CD14-positive monocyte (primary cell): Measurements from ENCODE around the gene UNK. TPM values are rescaled to one million over a fixed set of nuclear protein-coding genes. Genes with fewer than 3 reads are reported as not detected.

ENCODE experiments used
- DNase-seq, 3 donors: peaks; one replicate each; pipeline ENCODE4 v3.0.0-alpha.2; 2011 to 2022
- H2AFZ ChIP-seq: 2 replicates; pipeline ENCODE4 v1.6.0; 2012; ENCODE audit warnings: mild to moderate bottlenecking, low read depth, low read length, inconsistent platforms; ENCODE audit not compliant: insufficient read depth, poor library complexity, severe bottlenecking
- H3K27ac ChIP-seq, 2 donors: 1 replicate in 1 of 2; 2 replicates in 1 of 2; pipeline ENCODE4 v1.5.1; 2012 to 2013; ENCODE audit warnings: low read length in 2 of 2, control low read depth in 1 of 2, inconsistent platforms in 1 of 2, low read depth in 1 of 2, mild to moderate bottlenecking in 1 of 2
- H3K27me3 ChIP-seq, 2 donors: one replicate each; pipeline versions ENCODE4 v1.6.0 to v1.6.1; 2011 to 2013; ENCODE audit warnings: low read length in 2 of 2; ENCODE audit not compliant: control insufficient read depth in 2 of 2, insufficient read depth in 2 of 2
- H3K36me3 ChIP-seq, 2 donors: replicated peaks in 1 of 2; 1 replicate in 1 of 2; 2 replicates in 1 of 2; pipeline versions ENCODE4 v1.5.1 to v1.6.1; 2012 to 2013; ENCODE audit warnings: low read length in 2 of 2, control low read depth in 1 of 2, inconsistent platforms in 1 of 2, mild to moderate bottlenecking in 1 of 2; ENCODE audit not compliant: insufficient read depth in 2 of 2, control insufficient read depth in 1 of 2
- H3K4me1 ChIP-seq, 2 donors: 1 replicate in 1 of 2; 2 replicates in 1 of 2; pipeline versions ENCODE4 v1.5.1 to v1.6.1; 2012 to 2013; ENCODE audit warnings: low read length in 2 of 2, control low read depth in 1 of 2, inconsistent platforms in 1 of 2, mild to moderate bottlenecking in 1 of 2, moderate library complexity in 1 of 2; ENCODE audit not compliant: insufficient read depth in 2 of 2, control insufficient read depth in 1 of 2
- H3K4me2 ChIP-seq: replicated peaks from 2 replicates; pipeline ENCODE3; 2012; ENCODE audit warnings: low read length, moderate library complexity, mild to moderate bottlenecking; ENCODE audit not compliant: poor library complexity, severe bottlenecking; ENCODE audit errors: extremely low read depth
- H3K4me3 ChIP-seq, 3 experiments: fragments of 200-600 bp in 1 of 3; sonication (generic) in 1 of 3; replicated peaks in 1 of 3; 1 replicate in 2 of 3; 2 replicates in 1 of 3; pipeline ENCODE4 v1.5.1; 2011 to 2013; ENCODE audit warnings: low read length in 3 of 3, mild to moderate bottlenecking in 3 of 3, control low read depth in 2 of 3, low read depth in 2 of 3, inconsistent platforms in 1 of 3, moderate library complexity in 1 of 3
- H3K79me2 ChIP-seq: 2 replicates; pipeline ENCODE4 v1.6.0; 2012; ENCODE audit warnings: mild to moderate bottlenecking, control low read depth, inconsistent platforms, low read length, moderate library complexity; ENCODE audit not compliant: insufficient read depth
- H3K9ac ChIP-seq: 2 replicates; pipeline ENCODE4 v1.6.0; 2017; ENCODE audit warnings: low read length, mild to moderate bottlenecking; ENCODE audit not compliant: insufficient read depth, poor library complexity, severe bottlenecking
- H3K9me3 ChIP-seq, 2 donors: replicated peaks in 1 of 2; 1 replicate in 1 of 2; 2 replicates in 1 of 2; pipeline versions ENCODE4 v1.5.1 to v1.6.1; 2012 to 2013; ENCODE audit warnings: low read length in 2 of 2, control low read depth in 1 of 2; ENCODE audit not compliant: control insufficient read depth in 1 of 2, insufficient read depth in 1 of 2
- H4K20me1 ChIP-seq: 2 replicates; pipeline ENCODE4 v1.6.0; 2012; ENCODE audit warnings: mild to moderate bottlenecking, low read length, control low read depth, moderate library complexity; ENCODE audit not compliant: insufficient read depth
- H3K27ac Mint-ChIP-seq, 7 donors: one replicate each; pipeline ENCODE4 v1.8.0; 2020; ENCODE audit warnings: mild to moderate bottlenecking in 7 of 7, mixed read lengths in 7 of 7, moderate library complexity in 6 of 7, inconsistent platforms in 2 of 7
- H3K27me3 Mint-ChIP-seq, 3 donors: one replicate each; pipeline ENCODE4 v1.8.0; 2021 to 2022; ENCODE audit warnings: low read depth in 3 of 3, mild to moderate bottlenecking in 3 of 3, mixed read lengths in 3 of 3, moderate library complexity in 3 of 3, inconsistent platforms in 1 of 3
- H3K36me3 Mint-ChIP-seq, 2 donors: one replicate each; pipeline ENCODE4 v1.8.0; 2020; ENCODE audit warnings: mixed read lengths in 2 of 2, inconsistent platforms in 1 of 2, mild to moderate bottlenecking in 1 of 2
- H3K4me1 Mint-ChIP-seq: one replicate; pipeline ENCODE4 v1.8.0; 2020; ENCODE audit warnings: mild to moderate bottlenecking, mixed read lengths
- H3K4me3 Mint-ChIP-seq, 2 donors: one replicate each; pipeline ENCODE4 v1.8.0; 2020; ENCODE audit warnings: mild to moderate bottlenecking in 2 of 2, mixed read lengths in 2 of 2, moderate library complexity in 1 of 2
- H3K9me3 Mint-ChIP-seq, 7 donors: one replicate each; pipeline ENCODE4 v1.8.0; 2020 to 2022; ENCODE audit warnings: mixed read lengths in 7 of 7, mild to moderate bottlenecking in 6 of 7, moderate library complexity in 6 of 7, inconsistent platforms in 2 of 7
- CTCF ChIP-seq: fragments of 200-600 bp; IDR thresholded peaks from one replicate; pipeline ENCODE4 v1.8.0; 2022; ENCODE audit warnings: antibody characterized with exemption, mild to moderate bottlenecking
- WGBS: methylation state at CpG from one replicate; pipeline ENCODE4 v1.1.5; 2013; ENCODE audit warnings: missing lambda C conversion rate; ENCODE audit not compliant: insufficient coverage; 5-methylcytosine and 5-hydroxymethylcytosine counted together
- intact Hi-C, 2 donors: fragments of 100-400 bp; cut with micrococcal nuclease; formaldehyde crosslinking; loops; one replicate each; pipeline versions ENCODE4 v1.15.0 to v1.15.1; 2023
- polyA plus RNA-seq, 3 donors: library from polyadenylated mRNA; depleted of rRNA in 1 of 3; unstranded in 2 of 3; stranded (reverse) in 1 of 3; fragments of 300-500 nt in 2 of 3; fragments of >200 nt in 1 of 3; fragmentation: Illumina TruSeq in 2 of 3; gene quantifications; 1 replicate in 2 of 3; 2 replicates in 1 of 3; pipeline ENCODE4 v1.2.3, GENCODE V29; 2012 to 2021

Gene UNK
- polyA plus RNA-seq, 3 donors: 6.3 to 12.9 (median 7.8) TPM

- TF ChIP-seq CTCF: no peak
- Mint-ChIP-seq H3K9me3 (no peaks in the 10 kb centered on the region), H3K4me1 (peaks cover 30% of the 10 kb centered on the region), H3K36me3 (peaks cover 68 to 96% of the 10 kb centered on the region in 2 donors), H3K4me3 (no peak overlapping the region), H3K27ac (peak overlapping the region; percentile 87 to 95 (median 93)), H3K27me3 (peaks cover 0 to 2% (median 2%) of the 10 kb centered on the region in 3 donors)
- peaks cover 76 to 90% of the 10 kb centered on the region in 2 donors for H3K36me3 ChIP-seq
- H3K79me2 ChIP-seq: peaks cover 2% of the 10 kb centered on the region
- no peak for DNase-seq
- no peaks in the 10 kb centered on the region for H3K27me3 ChIP-seq
- peak overlapping the region; percentile 66 to 87 for H3K27ac ChIP-seq
- peak overlapping the region; percentile 43 for H3K9ac ChIP-seq
- no peaks in the 10 kb centered on the region for H3K9me3 ChIP-seq
- H2AFZ ChIP-seq: no peak overlapping the region
- H3K4me2 ChIP-seq: peak overlapping the region; percentile 11
- H3K4me1 ChIP-seq: peaks cover 14 to 29% of the 10 kb centered on the region in 2 donors
- 39% methylated on average over 8 of the region's 20 CpGs for WGBS
- no peak overlapping the region for H3K4me3 ChIP-seq
- H4K20me1 ChIP-seq: peaks cover 82% of the 10 kb centered on the region
- intact Hi-C loops: no loop called here
Measured at GRCh38 chr17:75832652-75833400, 48.2 kb downstream of the UNK start.

DNA sequence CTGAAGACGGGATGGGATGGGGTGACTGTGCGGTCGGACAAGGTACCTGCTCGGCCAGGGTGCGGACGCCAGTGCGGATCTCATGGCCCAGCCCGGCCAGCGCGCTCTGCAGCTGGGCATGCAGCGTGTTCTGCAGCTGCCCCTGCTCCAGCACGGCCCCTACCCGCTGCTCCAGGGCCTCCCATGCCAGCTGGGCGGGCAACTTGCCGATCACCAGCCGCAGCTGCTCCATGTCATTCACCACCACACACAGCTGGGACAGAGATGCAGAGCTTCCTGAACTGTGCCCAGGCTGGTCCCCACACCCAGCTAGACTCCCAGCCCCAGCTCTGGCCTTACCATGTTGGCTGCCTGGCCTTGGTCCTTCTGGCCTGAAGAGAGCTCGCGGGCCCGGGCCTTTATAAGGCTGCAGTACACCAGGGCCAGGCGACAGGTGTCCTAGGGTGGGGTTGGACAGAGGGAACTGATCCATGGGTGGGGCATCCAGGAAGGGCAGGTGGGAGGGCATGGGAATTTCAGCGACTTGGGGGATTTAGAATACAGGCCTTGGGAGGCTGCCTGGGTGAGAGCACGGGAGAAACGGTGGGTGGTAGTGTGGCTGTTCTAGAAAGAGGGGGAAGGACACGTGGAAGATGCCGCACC is 49.8 kb downstream of the UNK start:
- Mint-ChIP-seq H3K27ac (peak overlapping the region; percentile 10 to 93 (median 61)), H3K27me3 (peaks cover 0 to 2% (median 2%) of the 10 kb centered on the region in 3 donors), H3K4me3 (no peak overlapping the region), H3K36me3 (peaks cover 75 to 96% of the 10 kb centered on the region in 2 donors), H3K4me1 (peaks cover 23% of the 10 kb centered on the region), H3K9me3 (no peaks in the 10 kb centered on the region)
- no peak for TF ChIP-seq CTCF
- peaks cover 2% of the 10 kb centered on the region for H3K79me2 ChIP-seq
- no peak overlapping the region for H3K4me2 ChIP-seq
- peak overlapping the region in 1 of 2 donors; percentile 87 for H3K27ac ChIP-seq
- H3K27me3 ChIP-seq: no peaks in the 10 kb centered on the region
- no peak overlapping the region for H3K4me3 ChIP-seq
- H3K36me3 ChIP-seq: peaks cover 70 to 89% of the 10 kb centered on the region in 2 donors
- WGBS: 97% methylated on average over 22 of the region's 25 CpGs
- DNase-seq: no peak
- H4K20me1 ChIP-seq: peaks cover 71% of the 10 kb centered on the region
- no peak overlapping the region for H2AFZ ChIP-seq
- peaks cover 14 to 29% of the 10 kb centered on the region in 2 donors for H3K4me1 ChIP-seq
- H3K9ac ChIP-seq: no peak overlapping the region
- no peaks in the 10 kb centered on the region for H3K9me3 ChIP-seq
- intact Hi-C loops: no loop called here
